22Rv1 (cell line): Measurements from ENCODE around the gene ARMC9.

Source experiments
- CTCF ChIP-seq: fragments of 450-650 bp; IDR thresholded peaks from 2 replicates; pipeline ENCODE4 v1.5.1; 2017; ENCODE audit warnings: mild to moderate bottlenecking
- ZFX ChIP-seq: fragments of 450-650 bp; IDR thresholded peaks from 2 replicates; pipeline ENCODE4 v1.6.1; 2017; ENCODE audit warnings: antibody characterized with exemption, borderline replicate concordance

- TF ChIP-seq ZFX (no peak), CTCF (no peak)
Observed at GRCh38 chr2:231325826-231326225, 127.4 kb downstream of the ARMC9 start.
